GM12892 (cell line): ENCODE measurements around the gene IMP4.

ENCODE experiments used
- DNase-seq: peaks from one replicate; pipeline ENCODE4 v3.0.0; 2011; ENCODE audit not compliant: insufficient read length
- FAIRE-seq: peaks from 2 replicates; lab custom pipeline; 2011; peaks lifted over from hg19 to GRCh38; lab: Jason Lieb, UNC
- POLR2A ChIP-seq: IDR thresholded peaks from 2 replicates; pipeline ENCODE4 v1.6.1; 2011; ENCODE audit warnings: low read depth, low read length, control low read depth
- POLR2AphosphoS5 ChIP-seq: IDR thresholded peaks from 2 replicates; pipeline ENCODE4 v1.6.1; 2011; ENCODE audit warnings: low read depth, low read length, control low read depth
- TAF1 ChIP-seq: IDR thresholded peaks from 2 replicates; pipeline ENCODE4 v1.6.1; 2011; ENCODE audit warnings: low read depth, mild to moderate bottlenecking, control low read depth, low read length, borderline replicate concordance

Gene IMP4

DNA sequence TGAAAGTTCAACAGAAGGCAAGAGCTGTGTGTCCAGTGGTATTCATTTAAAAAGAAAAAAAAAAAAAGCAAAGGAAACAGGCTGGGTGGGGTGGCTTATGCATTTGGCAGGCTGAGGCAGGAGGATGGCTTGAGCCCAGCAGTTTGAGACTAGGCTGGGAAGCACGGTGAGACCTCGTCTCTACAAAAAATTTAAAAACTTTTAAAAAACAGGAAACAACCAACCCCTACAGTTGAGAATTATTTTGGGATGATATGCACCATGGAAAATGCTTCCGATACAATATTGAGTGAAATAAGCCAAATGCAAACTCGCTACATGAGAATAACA, 44.3 kb downstream of the IMP4 start:
- no peak for TF ChIP-seq TAF1
- TF ChIP-seq POLR2A: no peak
- no peak for TF ChIP-seq POLR2AphosphoS5
- FAIRE-seq (peak; percentile 42), DNase-seq (no peak)

DNA sequence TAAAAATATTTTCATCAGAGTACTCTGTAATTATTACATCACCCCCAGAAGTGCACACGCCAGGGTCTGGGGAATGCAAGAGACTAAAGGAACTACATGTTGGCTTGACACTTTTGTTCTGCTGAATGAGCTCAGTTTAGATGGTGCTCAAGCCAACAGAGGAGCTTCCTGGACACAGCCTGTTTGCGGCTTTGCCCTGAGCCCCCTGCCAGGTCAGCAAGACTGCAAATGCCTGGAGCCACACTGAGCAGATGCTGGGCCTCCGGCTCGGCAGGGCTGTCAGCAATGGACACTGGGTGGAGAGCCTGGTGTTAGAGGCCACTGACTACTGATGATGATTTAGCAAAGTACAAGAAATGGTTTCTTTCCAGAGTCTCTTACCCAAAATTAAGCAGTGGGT, 45.1 kb downstream of the IMP4 start:
- DNase-seq (no peak), FAIRE-seq (no peak)
- no peak for TF ChIP-seq POLR2AphosphoS5
- no peak for TF ChIP-seq TAF1
- TF ChIP-seq POLR2A: no peak

DNA sequence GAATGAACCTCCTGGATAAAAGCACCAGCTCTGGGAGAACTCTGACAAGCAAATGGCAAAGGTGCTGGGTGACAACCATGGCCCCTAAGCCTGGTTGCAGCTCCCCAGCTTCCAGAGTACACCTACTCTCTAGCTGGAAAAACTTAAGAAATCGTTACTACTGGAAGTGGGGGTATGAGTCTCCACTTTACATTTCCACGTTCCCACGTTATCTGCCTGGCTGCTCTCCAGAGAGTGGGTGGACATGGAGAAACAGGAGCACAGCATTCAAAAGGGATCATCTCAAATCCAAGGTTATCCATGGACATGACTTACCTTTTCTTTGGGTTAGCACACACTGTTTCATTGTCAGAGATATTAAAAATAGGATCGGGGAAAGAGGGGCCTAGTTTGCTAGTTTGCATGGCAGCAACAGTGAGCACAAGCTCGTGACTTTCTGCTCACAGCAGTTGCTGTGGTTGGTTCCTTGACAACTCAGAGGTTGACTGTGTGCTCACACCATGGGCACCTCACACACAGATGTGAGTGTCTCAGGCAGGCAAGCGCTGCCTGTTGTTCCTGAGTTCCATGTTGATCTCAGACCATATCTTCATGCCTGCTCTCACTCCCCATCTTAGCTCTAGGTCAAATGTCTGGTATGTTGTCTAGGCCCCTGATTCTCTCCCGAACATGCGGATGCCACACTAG, 45.7 kb downstream of the IMP4 start:
- TF ChIP-seq POLR2A: no peak
- TF ChIP-seq POLR2AphosphoS5: no peak
- no peak for TF ChIP-seq TAF1
- DNase-seq (no peak), FAIRE-seq (peak; percentile 30)

DNA sequence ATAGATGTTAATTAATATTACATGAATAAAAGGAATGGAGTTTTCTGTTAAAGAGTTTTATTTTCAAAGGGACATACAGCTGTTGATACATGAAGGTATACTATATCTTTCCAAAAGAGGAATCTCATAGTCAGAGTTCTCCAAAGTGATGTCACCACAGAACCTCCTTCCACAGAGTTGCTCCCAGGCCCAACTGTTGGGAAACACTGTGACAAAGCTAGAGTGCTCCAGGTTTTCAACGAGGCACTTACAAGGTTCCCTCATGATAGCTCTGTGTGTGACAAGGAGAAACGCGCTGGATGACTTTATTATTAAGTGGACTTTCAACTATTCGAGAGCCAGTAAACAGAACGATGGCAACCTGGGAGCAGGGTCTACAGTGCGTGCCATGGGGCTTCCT, 46.7 kb downstream of the IMP4 start:
- FAIRE-seq (no peak), DNase-seq (no peak)
- TF ChIP-seq TAF1 (no peak), POLR2A (no peak)

DNA sequence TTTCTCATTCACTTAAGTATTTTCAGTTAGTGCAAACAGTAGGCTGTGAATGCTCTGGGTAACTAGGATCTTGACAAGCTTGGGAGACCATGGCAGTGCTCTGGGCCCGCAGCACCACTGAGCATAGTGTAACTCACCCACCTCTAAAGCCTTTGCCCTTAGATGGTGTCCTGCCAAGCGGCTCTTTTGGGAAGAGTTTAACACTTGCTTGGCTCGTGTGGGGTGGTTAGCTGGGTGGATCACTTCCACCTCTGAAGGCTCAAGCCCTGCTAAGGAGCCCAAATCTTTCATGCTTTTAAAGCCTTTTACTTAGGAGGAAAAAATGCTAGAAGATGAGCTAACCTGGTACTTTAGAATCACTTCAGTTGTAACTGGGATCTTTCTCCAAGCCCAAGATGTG, 47.1 kb downstream of the IMP4 start:
- TF ChIP-seq TAF1 (no peak), POLR2A (no peak), POLR2AphosphoS5 (no peak)
- DNase-seq: no peak
- FAIRE-seq: no peak

DNA sequence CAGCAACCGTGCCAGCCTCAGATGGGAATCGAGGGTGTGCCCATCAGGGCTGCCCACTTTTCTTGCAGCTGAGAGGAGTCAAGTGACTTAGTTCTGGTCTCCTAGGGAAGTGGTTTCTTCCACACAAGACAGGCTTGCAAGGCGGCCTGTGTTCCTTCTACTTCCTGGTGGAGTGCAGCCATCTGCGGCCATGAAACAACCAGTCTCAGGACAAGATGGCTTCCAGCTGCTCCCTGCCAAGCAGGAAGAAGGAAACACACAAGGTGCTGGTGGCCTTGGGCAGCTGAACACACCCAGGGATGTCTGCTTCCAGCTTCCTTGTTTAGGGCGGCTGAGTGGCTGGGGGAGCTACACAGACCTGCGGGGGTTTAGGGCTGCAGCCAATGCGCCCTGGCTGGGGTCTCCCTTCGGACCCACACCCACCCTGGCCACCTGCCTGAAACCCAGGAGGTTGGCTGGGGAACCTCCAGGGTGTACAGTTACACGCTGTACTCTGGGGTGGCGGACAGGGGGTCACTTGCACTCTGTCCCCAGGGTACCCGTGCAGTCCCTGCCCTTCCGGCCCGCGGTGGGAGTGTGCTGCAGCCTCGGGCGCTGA, 47.9 kb downstream of the IMP4 start:
- TF ChIP-seq TAF1 (no peak), POLR2A (peak; percentile 16; the same call in 1 of the 2 replicates)
- FAIRE-seq (peak; percentile 68), DNase-seq (no peak)

DNA sequence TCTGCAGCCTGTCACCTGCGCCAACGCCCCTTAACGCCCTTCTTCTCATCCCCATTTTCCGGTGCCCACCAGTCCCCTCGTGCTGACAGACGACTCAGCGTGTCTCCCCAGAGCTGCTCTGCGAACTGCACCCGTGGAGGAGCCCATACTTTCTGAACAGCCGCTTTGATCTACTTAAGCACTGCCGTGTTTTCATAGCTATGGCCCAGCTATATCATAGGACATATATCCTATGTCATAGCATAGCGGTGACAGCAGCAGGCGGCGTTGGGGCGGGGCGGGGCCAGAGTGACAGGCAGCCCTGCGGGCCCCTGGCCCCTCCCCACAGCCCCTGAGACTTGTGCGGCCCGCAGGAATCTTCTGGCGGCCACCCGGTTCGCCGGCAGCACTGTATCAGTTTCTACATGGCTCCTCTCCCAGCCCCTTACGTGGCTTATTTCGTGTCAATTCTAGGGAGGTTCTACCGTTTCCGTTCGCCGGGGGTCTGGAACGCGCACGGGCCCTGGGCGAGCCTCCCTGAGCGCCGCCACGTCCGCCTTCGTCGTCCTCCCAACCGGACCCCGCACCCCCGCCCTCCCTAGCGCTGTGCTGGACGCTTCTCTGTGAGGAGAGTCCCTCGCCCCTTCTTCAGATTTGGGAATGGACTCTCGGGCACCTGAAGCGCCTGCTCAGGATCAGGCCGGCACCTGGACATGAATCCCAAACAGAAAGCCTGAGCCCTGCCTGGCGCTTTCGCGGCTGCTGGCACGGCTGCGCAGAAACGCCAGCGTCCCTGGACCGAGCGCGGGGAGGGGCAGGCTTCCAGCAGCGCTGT, 48.6 kb downstream of the IMP4 start:
- FAIRE-seq: peak; percentile 80
- TF ChIP-seq POLR2A: peak; percentile 34; the same call in 1 of the 2 replicates
- TF ChIP-seq POLR2AphosphoS5: no peak
- DNase-seq: peak; percentile 69

DNA sequence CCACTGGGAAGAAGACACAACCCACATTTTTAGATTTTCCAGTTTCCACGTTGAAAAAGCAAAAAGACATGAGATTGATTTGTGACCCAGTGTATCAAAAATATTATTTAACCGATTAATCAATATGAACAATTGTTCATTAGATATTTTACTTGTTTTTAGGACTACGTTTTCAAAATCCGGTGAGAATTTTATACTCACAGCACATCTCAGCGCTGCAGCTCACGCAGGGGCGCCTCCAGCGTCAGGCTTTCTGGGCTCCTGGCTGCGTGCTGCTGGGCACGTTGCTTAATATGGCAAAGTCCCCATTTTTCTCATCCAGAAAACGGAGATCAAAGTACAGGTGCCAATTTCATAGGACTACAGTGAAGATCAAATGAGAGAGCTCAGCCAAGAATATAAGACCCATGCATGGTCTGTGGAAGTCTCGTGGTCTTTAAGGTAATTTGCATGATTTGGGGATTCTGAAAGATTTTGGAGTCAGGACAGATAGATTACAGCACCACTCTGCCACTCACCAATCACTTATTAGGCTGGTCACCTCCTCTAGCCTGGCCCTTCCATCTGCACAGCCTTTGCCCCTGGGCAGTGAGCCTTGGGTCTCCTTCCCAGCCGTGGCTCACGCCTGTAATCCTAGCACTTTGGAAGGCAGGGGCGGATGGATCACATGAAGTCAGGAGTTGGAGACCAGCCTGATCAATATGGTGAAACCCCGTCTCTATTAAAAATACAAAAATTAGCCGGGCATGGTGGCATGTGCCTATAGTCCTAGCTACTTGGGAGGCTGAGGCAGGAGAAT, 49.4 kb downstream of the IMP4 start:
- DNase-seq (no peak), FAIRE-seq (no peak)
- TF ChIP-seq POLR2A (no peak), TAF1 (no peak), POLR2AphosphoS5 (no peak)

DNA sequence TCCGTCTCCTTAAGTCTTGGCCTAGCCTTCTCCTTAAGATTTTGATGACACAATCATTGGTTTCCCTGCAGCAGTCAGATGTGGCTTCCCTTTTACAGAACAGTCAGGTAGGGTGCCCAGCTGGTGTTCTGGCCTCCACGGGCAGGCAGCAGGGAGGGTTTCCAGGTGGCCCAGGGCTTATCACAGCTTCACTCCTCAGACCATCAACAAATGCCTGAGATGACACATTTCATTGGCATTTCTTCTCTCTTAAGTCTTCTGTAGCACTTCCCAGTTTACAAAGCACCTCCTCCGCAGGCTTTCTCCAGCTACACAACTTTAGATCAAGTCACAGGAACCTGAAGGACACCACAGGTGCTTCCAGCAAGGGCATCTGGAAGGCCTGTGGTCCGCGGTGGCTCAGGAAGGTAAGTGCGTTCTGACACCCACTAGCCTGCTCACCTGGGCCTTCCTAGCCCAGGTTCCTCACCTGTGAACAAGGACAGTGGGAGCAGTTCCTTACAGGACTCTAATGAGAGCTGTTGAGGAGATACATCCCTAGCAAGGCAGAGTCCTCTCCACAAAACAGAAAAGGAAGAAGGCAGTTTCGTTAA, 50.7 kb downstream of the IMP4 start:
- FAIRE-seq (no peak), DNase-seq (no peak)
- no peak for TF ChIP-seq POLR2A
- TF ChIP-seq TAF1: no peak
- TF ChIP-seq POLR2AphosphoS5: no peak
